Thyroid gland (tissue), 4 donors: ENCODE results near the gene TSPAN5.

ENCODE experiments used
- POLR2A ChIP-seq, 2 donors: fragments of 450-650 bp; IDR thresholded peaks; one replicate each; pipeline ENCODE4 v1.6.1; 2017; ENCODE audit warnings: antibody characterized with exemption in 2 of 2, mild to moderate bottlenecking in 2 of 2, moderate library complexity in 1 of 2
- TF ChIP-seq, protein P1 (sequence below), 6 experiments: fragments of 200-600 bp in 3 of 6; fragments of 450-650 bp in 3 of 6; sonication (generic) in 3 of 6; IDR thresholded peaks; one replicate each; pipeline ENCODE4 v1.5.1; 2016 to 2019; ENCODE audit warnings: antibody characterized with exemption in 6 of 6, mild to moderate bottlenecking in 2 of 6, inconsistent platforms in 1 of 6, moderate library complexity in 1 of 6

DNA sequence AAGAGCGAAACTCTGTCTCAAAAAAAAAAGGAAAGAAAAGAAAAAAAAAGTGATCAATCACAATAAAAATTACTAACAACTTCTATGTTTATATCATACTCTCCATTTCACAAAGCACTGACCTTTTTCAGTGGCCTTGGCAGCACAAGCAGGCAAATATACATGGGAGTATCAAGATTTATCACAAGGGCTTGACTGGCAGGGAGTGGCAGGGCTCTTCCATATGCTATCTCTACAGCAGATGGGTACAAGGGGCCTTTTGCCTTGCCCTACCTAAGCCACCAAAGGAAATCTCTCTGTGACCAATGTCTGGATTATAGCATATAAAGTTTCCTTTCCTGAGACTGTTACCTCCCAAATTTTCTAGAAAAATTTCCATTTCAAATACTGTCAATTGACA is 24.4 kb downstream of the TSPAN5 start:
- TF ChIP-seq, protein P1, sequence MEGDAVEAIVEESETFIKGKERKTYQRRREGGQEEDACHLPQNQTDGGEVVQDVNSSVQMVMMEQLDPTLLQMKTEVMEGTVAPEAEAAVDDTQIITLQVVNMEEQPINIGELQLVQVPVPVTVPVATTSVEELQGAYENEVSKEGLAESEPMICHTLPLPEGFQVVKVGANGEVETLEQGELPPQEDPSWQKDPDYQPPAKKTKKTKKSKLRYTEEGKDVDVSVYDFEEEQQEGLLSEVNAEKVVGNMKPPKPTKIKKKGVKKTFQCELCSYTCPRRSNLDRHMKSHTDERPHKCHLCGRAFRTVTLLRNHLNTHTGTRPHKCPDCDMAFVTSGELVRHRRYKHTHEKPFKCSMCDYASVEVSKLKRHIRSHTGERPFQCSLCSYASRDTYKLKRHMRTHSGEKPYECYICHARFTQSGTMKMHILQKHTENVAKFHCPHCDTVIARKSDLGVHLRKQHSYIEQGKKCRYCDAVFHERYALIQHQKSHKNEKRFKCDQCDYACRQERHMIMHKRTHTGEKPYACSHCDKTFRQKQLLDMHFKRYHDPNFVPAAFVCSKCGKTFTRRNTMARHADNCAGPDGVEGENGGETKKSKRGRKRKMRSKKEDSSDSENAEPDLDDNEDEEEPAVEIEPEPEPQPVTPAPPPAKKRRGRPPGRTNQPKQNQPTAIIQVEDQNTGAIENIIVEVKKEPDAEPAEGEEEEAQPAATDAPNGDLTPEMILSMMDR (IDR thresholded peaks at IDR 0.05) = no peak
- no peak for TF ChIP-seq POLR2A (IDR thresholded peaks at IDR 0.05)
